GM12878 (cell line): ENCODE data around the gene WFS1. TPM values are rescaled to one million over a fixed set of nuclear protein-coding genes. Genes with fewer than 3 reads are reported as not detected.

ENCODE experiments used
- ATAC-seq: fragments of 200-7000 bp; cut with Tn5 transposase; 3 replicates; pipeline ENCODE4 v1.9.1; 2020; ENCODE audit warnings: mild to moderate bottlenecking, moderate library complexity
- BruUV-seq: library from RNA; stranded (reverse); fragments of 400-500 nt; replicated peaks from 2 replicates; lab custom pipeline; 2021; lab: Mats Ljungman, UMichigan
- CTCF ChIA-PET: fragments of 300-600 bp; sonication (Branson Sonifier 250); formaldehyde crosslinking; extraction: SDS; loops from one replicate; lab custom pipeline; 2021; ENCODE audit warnings: inconsistent platforms; lab: Yijun Ruan, JAX
- POLR2A ChIA-PET: fragments of 350-600 bp; formaldehyde crosslinking; extraction: SDS; loops from one replicate; lab custom pipeline; 2021; ENCODE audit warnings: inconsistent platforms; lab: Charles Lee
- RAD21 ChIA-PET: fragments of 300-600 bp; sonication (Branson Sonifier 250); formaldehyde crosslinking; loops from one replicate; lab custom pipeline; 2023; ENCODE audit warnings: antibody characterized with exemption; ENCODE audit not compliant: unreplicated experiment; lab: Charles Lee
- SMC1A ChIA-PET: fragments of 300-600 bp; sonication (Branson Sonifier 250); formaldehyde crosslinking; loops from one replicate; lab custom pipeline; 2023; ENCODE audit not compliant: unreplicated experiment, uncharacterized antibody; lab: Charles Lee
- DNase-seq: peaks from one replicate; pipeline ENCODE4 v3.0.0-alpha.2; 2011; ENCODE audit warnings: low read depth, low spot score
- FAIRE-seq: peaks from 3 replicates; lab custom pipeline; 2011; peaks lifted over from hg19 to GRCh38; lab: Jason Lieb, UNC
- H2AFZ ChIP-seq: 2 replicates; pipeline ENCODE4 v1.6.0; 2011; ENCODE audit warnings: low read depth, low read length, control low read depth; ENCODE audit not compliant: control insufficient read depth
- H3K27ac ChIP-seq: 2 replicates; pipeline ENCODE4 v1.5.1; 2011; ENCODE audit warnings: control low read depth; ENCODE audit not compliant: control insufficient read depth, insufficient read depth
- H3K27me3 ChIP-seq, 2 experiments: replicated peaks in 1 of 2; 2 replicates each; pipeline versions ENCODE4 v1.6.0 to v1.6.1; 2011; ENCODE audit warnings: low read length in 1 of 2; ENCODE audit not compliant: control insufficient read depth in 2 of 2, insufficient read depth in 2 of 2
- H3K36me3 ChIP-seq, 2 experiments: 2 replicates each; pipeline ENCODE4 v1.5.1; 2011; ENCODE audit warnings: low read length in 1 of 2; ENCODE audit not compliant: control insufficient read depth in 2 of 2, insufficient read depth in 2 of 2
- H3K4me1 ChIP-seq: 2 replicates; pipeline ENCODE4 v1.6.1; 2011; ENCODE audit warnings: mild to moderate bottlenecking, low read length, moderate library complexity, mixed read lengths; ENCODE audit not compliant: control insufficient read depth, insufficient read depth
- H3K4me2 ChIP-seq: 2 replicates; pipeline ENCODE4 v1.6.0; 2011; ENCODE audit warnings: control low read depth; ENCODE audit not compliant: control insufficient read depth, insufficient read depth
- H3K4me3 ChIP-seq: fragments of 200-600 bp; sonication (generic); 2 replicates; pipeline ENCODE4 v1.5.1; 2016
- H3K79me2 ChIP-seq: 2 replicates; pipeline ENCODE4 v1.6.0; 2011; ENCODE audit warnings: low read length; ENCODE audit not compliant: control insufficient read depth, insufficient read depth
- H3K9ac ChIP-seq: 2 replicates; pipeline ENCODE4 v1.8.0; 2011; ENCODE audit warnings: low read length, control low read depth, mixed read lengths; ENCODE audit not compliant: control insufficient read depth, insufficient read depth
- H3K9me3 ChIP-seq: replicated peaks from 3 replicates; pipeline ENCODE4 v1.5.1; 2011; ENCODE audit warnings: mild to moderate bottlenecking, low read length; ENCODE audit not compliant: control insufficient read depth, insufficient read depth
- H4K20me1 ChIP-seq: 2 replicates; pipeline ENCODE4 v1.6.0; 2011; ENCODE audit not compliant: control insufficient read depth, insufficient read depth
- ASH2L ChIP-seq: fragments of 300-600, 200-600 bp; sonication (generic); IDR thresholded peaks from 2 replicates; pipeline ENCODE4 v1.6.1; 2017; ENCODE audit warnings: low read depth, mild to moderate bottlenecking, borderline replicate concordance
- CBFB ChIP-seq: IDR thresholded peaks from 2 replicates; pipeline ENCODE4 v1.6.1; 2016; ENCODE audit warnings: antibody characterized with exemption, low read depth
- ESRRA ChIP-seq: IDR thresholded peaks from 2 replicates; pipeline ENCODE4 v1.6.1; 2012; ENCODE audit warnings: mild to moderate bottlenecking, low read length, improper control_type of control experiment
- IKZF2 ChIP-seq, 2 experiments: fragments of 450-650 bp; IDR thresholded peaks; 2 replicates each; pipeline ENCODE4 v1.6.1; 2017; ENCODE audit warnings: mild to moderate bottlenecking in 2 of 2, moderate library complexity in 2 of 2
- IRF4 ChIP-seq: IDR thresholded peaks from 2 replicates; pipeline ENCODE4 v1.6.1; 2011; ENCODE audit warnings: low read depth, low read length
- MYB ChIP-seq: fragments of 150-350 bp; IDR thresholded peaks from 2 replicates; pipeline ENCODE4 v1.6.1; 2014; ENCODE audit warnings: mild to moderate bottlenecking, low read depth, low read length, borderline replicate concordance
- SIX5 ChIP-seq: IDR thresholded peaks from 2 replicates; pipeline ENCODE4 v1.6.1; 2011; ENCODE audit warnings: mild to moderate bottlenecking, low read depth, low read length, moderate library complexity; ENCODE audit not compliant: severe bottlenecking
- SREBF2 ChIP-seq: IDR thresholded peaks from 2 replicates; pipeline ENCODE4 v1.6.1; 2012; ENCODE audit warnings: mild to moderate bottlenecking, low read length
- YY1 ChIP-seq: IDR thresholded peaks from 2 replicates; pipeline ENCODE4 v1.6.1; 2011; ENCODE audit warnings: low read depth, mild to moderate bottlenecking, low read length
- ZNF274 ChIP-seq: IDR thresholded peaks from one replicate; pipeline ENCODE4 v1.8.0; 2011; ENCODE audit not compliant: insufficient read length, insufficient read depth
- WGBS: methylation state at CpG from one replicate; pipeline ENCODE4 v1.1.6; 2016; ENCODE audit warnings: low lambda C conversion rate; ENCODE audit not compliant: insufficient replicate concordance, insufficient coverage; ENCODE audit errors: missing lambda C conversion rate; 5-methylcytosine and 5-hydroxymethylcytosine counted together
- in situ Hi-C: fragments of 300-500 bp; cut with MboI; formaldehyde crosslinking; loops from 9 replicates; pipeline ENCODE4 v1.14.3; 2018; ENCODE audit warnings: mixed read lengths
- intact Hi-C: fragments of 100-400 bp; cut with micrococcal nuclease; formaldehyde crosslinking; loops from one replicate; pipeline ENCODE4 v1.14.2; 2022; ENCODE audit not compliant: unreplicated experiment
- polyA plus RNA-seq, 11 experiments: library from polyadenylated mRNA; depleted of rRNA in 4 of 11; unstranded in 6 of 11; stranded (reverse) in 5 of 11; fragments of >200 nt; fragmentation: Nextera tagmentation in 4 of 11; fragmentation: Illumina TruSeq in 1 of 11; extraction: Ambion mirVana in 4 of 11; extraction: Trizol in 1 of 11; gene quantifications; 1 replicate in 1 of 11; 2 replicates in 10 of 11; pipeline versions ENCODE4 v1.2.1 to v1.2.3, GENCODE V29; 2011 to 2016; ENCODE audit warnings: inconsistent platforms in 2 of 11, missing spikeins in 2 of 11, low read depth in 1 of 11
- total RNA-seq, 4 experiments: library from RNA; depleted of rRNA in 3 of 4; stranded (reverse); fragments of >200 nt in 3 of 4; fragmentation: Illumina TruSeq in 1 of 4; extraction: Trizol in 1 of 4; gene quantifications; 2 replicates each; pipeline versions ENCODE4 v1.2.1 to v1.2.3, GENCODE V29; 2013 to 2021

The WFS1 gene
- total and polyA plus RNA-seq, 10 of the 15 experiments (the other 5 are each of a cell fraction or from before 2014, with no cell fraction given) = 0.31 to 4.7 (median 2.0) TPM

DNA sequence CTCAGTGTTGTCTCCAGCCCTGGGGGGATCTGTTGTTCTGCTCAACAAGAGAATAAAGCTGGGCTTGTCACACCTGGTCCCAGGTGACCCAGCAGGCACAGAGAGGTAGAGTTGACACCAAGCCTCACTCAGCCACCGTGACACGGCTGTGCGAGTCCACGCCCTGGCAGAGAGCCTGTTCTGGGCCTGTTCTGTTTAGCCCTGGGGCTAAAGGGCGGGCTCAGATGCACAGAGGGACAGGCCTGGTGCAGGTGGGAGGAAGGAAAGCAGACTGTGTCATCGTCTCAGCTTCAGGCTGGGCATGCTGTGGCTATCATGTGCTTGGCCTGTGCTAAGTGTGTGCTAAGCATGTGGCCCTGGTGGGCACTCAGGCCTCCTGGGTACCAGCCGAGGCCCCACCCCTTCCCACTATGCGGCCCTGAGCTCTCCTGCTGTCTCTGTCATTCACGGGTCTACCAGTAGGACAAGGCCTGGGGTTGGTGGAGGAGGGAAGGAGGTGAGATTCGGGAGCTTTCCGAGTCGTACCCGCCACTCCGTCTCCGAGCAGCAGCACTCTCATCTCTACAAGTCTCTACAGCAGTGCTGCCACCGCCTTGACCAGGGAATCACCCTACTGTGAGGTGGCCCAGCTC lies 10.8 kb downstream of the WFS1 start:
- no peak for TF ChIP-seq IRF4
- no peak for TF ChIP-seq ASH2L
- no peak for TF ChIP-seq MYB
- TF ChIP-seq IKZF2 (IDR thresholded peaks at IDR 0.05) = no peak
- TF ChIP-seq ESRRA = no peak
- TF ChIP-seq ZNF274 = no peak
- no peak for TF ChIP-seq YY1
- TF ChIP-seq SIX5 = no peak
- TF ChIP-seq CBFB = no peak
- no peak for TF ChIP-seq SREBF2
- H3K4me1 ChIP-seq = peaks cover 15% of the 10 kb centered on the region
- FAIRE-seq (no peak), DNase-seq (no peak), ATAC-seq (no peak)
- H3K4me3 ChIP-seq = no peak overlapping the region
- peaks cover 8% of the 10 kb centered on the region for H4K20me1 ChIP-seq
- ChIA-PET CTCF (interaction anchor here (0.6 to 1.0 kb wide), 2 partner anchors 16 to 458 kb away, joined by 3 read pairs; no protein-coding TSS in a partner anchor), SMC1A (interaction anchor here (1.4 to 1.6 kb wide), 2 partner anchors 40 to 42 kb away, joined by 3 to 4 read pairs; no protein-coding TSS in a partner anchor), POLR2A (no interaction called here), RAD21 (interaction anchor here (0.7 kb wide), 1 partner anchor 30 kb away, joined by 3 read pairs; no protein-coding TSS in a partner anchor)
- no peaks in the 10 kb centered on the region for H3K27me3 ChIP-seq
- in situ Hi-C loops (no loop called here), intact Hi-C loops (no loop called here)
- 72% methylated on average over 16 of the region's 16 CpGs for WGBS
- H2AFZ ChIP-seq = no peak overlapping the region
- no peak overlapping the region for H3K27ac ChIP-seq
- H3K79me2 ChIP-seq = no peaks in the 10 kb centered on the region
- H3K9me3 ChIP-seq = no peaks in the 10 kb centered on the region
- no peak overlapping the region for H3K9ac ChIP-seq
- H3K36me3 ChIP-seq = no peaks in the 10 kb centered on the region
- H3K4me2 ChIP-seq = no peak overlapping the region
- BruUV-seq = no TSS peak
